UCSD-AML1 (cell line): ENCODE results near the gene SPTAN1.

Experiments
- DNase-seq: peaks from one replicate; lab custom pipeline; 2025; ENCODE audit not compliant: unreplicated experiment; lab: John Stamatoyannopoulos, UW

Gene SPTAN1

DNA sequence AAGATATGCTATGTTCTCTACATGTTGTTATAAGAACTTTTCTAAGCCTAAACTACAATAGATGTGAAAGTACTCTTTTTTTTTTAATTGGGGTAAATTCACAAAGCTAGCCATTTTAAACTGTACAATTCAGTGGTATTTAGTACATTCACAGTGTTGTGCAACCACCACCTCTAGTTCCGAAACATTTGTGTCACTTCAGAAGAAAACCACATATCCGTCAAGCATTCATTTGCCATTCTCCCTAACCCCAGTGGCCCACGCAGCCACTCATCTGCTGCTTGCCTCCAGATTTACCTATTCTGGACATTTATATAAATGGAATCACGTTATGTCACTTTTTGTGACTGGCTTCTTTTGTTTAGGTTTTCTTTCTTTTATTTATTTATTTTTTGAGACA is 43.1 kb downstream of the SPTAN1 start:
- no peak for DNase-seq

DNA sequence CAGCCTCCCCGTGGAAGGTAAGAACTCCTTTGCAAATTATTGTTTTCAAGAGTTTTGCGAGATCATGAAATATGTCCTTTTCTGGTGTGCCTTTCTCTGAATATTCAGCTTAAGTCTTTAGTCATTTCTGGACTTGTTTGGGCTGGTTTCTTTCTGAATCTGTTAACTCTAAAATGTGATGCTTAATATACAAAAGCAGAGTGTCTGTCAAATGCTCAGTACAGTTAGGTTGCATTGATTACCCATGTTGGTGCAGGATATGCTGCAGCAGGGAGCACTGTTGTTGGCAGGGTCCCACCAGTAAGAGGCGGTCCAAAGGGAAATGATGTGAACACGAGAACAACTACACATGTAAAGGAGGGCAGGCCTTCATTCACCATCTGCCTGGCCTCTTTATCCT is 47.7 kb downstream of the SPTAN1 start:
- no peak for DNase-seq

DNA sequence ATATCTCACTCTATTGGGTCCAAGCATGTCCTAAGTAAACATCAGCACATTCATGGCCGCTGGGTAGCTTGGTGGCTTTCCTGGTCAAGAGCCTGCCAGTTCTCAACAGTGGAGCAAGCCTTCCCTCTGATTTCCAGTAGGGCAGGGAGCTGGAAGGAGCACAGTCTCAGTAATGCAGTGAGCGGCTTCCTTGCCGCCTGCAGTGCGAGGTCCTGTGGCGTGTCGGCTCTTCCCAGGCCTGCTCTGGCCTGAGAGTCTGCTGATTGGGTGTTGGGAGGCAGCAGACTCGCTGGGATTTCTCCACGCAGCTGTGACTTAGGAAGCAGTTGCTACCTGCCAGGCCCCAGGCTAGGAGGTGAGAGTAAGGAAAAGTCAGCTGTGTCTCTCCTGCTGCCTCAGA is 51.3 kb downstream of the SPTAN1 start:
- DNase-seq = no peak

DNA sequence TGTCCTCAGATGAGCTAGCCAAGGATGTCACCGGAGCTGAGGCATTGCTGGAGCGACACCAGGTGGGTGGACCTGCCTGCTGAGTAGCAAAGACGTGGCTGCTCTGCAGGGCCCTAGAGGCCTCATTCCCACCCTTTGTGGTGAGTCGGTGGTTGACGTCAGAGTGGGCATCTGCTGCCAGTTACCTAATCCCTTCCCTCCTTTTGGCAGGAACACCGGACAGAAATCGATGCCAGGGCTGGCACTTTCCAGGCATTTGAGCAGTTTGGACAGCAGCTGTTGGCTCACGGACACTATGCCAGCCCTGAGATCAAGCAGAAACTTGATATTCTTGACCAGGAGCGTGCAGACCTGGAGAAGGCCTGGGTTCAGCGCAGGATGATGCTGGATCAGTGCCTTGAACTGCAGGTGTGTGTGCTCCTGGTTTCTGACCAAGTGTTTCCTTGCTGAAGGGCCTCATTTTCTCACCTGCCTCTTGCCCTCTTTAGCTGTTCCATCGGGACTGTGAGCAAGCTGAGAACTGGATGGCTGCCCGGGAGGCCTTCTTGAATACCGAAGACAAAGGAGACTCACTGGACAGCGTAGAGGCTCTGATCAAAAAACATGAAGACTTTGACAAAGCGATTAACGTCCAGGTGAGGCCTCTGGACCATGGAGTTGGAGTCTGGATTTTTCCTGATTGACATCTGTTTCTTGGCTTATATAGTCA is 55.4 kb downstream of the SPTAN1 start:
- DNase-seq = no peak

DNA sequence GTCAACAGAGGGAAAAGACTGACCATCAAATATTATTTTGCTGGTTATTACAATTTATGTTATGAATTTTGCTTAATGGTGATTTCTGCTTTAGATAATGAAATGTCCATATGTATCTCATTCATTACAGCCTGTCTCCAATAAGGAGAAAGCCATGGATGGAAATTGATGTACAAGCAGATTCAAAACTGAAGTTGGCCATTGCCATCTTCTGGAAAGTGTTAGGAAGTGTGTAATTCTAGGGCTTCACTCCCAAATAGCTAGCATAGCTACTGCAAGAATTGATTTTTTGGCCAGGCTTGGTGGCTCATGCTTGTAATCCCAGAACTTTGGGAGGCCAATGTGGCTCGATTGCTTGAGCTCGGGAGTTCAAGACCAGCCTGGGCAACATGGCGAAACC is 58.5 kb downstream of the SPTAN1 start:
- no peak for DNase-seq

DNA sequence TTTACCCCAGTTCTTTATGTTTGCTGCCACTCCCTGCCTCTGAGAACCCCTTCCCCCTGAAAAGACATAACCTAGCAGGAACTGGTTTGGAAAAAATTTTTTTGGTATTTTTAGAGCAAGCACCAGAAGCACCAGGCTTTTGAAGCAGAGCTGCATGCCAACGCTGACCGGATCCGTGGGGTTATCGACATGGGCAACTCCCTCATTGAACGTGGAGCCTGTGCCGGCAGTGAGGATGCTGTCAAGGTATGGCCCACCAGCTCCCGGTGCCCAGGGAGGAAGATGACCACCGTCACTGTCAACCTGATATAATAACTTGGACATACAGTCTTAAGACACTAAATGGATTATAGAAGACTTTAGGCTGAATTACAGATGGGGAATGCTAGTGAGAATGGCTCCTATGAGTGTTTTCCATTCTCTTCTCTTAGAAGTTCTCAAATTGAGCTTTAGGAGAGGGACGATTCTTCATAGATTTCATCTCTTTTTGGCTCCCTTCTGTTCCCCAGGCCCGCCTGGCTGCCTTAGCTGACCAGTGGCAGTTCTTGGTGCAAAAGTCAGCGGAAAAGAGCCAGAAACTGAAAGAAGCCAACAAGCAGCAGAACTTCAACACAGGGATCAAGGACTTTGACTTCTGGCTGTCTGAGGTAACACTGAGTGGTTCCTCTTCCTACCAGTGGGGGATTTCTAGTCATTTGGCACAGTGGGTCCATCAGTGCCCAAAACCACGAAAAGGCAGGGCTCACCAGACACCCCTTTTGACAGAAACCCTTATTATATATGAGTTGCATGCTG is 59.4 kb downstream of the SPTAN1 start:
- DNase-seq = no peak

DNA sequence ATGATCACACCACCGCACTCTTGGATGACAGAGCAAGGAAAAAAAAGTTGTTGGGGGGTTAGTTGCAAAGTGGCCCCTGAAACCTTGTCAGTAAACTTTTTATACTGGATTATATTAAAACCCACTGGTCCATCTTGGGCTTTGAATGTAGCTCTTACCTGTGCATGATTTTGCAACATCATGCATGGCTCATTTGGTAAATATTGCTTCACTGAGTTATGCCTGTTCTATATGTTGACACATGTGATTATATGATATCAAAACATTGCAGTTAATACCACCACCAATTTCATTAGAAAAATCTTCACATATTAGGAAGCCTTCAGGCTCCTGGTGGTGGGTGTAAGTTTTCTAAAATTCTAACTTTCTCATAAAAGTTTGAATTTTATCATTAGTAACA is 62.3 kb downstream of the SPTAN1 start:
- DNase-seq = no peak

DNA sequence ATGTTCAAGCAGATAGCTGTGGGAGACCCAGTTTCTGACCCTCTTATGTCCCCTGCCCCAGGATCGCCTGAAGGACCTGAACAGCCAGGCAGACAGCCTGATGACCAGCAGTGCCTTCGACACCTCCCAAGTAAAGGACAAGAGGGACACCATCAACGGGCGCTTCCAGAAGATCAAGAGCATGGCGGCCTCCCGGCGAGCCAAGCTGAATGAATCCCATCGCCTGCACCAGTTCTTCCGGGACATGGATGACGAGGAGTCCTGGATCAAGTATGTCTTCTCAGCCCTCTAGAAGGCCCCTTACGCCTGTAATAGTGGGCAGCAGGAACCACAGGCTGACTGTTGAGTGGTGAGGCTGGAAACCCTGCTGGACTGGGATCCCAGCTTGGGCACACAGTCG is 63.2 kb downstream of the SPTAN1 start:
- DNase-seq = no peak

DNA sequence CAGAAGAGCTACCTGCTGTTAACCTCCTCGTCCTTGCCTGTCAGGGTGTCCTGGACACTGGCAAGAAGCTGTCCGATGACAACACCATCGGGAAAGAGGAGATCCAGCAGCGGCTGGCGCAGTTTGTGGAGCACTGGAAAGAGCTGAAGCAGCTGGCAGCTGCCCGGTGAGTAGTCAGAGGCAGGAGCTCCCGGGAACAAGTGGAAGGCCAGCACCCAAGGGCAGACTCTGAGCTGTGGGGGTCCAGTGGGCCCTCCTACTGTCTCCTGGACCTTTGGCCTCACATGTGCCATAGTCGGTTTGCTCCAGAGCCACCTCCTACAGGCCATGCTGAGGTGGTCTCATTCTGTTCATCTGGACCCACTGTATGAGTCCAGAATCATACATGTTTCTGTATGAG is 65.6 kb downstream of the SPTAN1 start:
- DNase-seq = no peak

DNA sequence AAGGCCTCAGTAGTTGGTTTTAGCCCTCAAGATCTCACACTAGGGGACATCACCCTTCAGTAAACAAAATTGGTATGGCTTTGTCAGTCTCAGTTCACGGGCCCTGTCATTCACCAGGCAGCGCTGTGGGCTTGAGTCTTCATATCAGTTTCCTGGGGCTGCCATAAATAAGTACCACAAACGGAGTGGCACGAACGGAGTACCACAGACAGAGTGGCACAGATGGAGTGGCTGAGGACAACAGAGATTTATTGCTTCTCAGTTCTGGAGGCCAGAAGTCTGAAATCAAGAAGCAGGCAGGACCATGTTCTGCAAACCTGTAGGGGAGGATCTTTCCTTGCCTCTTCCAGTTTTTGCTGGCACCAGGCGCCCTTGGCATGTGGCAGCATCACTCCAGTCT is 66.7 kb downstream of the SPTAN1 start:
- no peak for DNase-seq

DNA sequence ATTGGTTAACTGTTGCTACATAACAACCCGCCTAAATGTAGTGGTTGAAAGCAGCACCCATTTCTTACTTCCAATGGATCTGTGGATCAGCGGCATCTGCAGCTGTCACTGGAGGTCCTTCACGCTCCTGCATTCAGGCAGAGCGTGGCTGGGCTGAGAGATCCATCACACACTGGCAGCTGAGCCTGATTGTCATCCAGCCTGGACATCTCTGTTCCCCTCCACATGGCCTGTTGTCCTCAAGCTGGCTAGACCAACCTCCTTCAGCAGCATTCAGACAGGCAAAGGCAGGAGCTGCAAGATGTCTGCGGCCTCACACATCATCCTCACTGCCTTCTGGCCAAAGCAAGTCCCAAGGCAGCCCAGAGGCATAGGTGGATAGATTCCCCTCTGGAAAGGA is 67.4 kb downstream of the SPTAN1 start:
- DNase-seq = no peak

DNA sequence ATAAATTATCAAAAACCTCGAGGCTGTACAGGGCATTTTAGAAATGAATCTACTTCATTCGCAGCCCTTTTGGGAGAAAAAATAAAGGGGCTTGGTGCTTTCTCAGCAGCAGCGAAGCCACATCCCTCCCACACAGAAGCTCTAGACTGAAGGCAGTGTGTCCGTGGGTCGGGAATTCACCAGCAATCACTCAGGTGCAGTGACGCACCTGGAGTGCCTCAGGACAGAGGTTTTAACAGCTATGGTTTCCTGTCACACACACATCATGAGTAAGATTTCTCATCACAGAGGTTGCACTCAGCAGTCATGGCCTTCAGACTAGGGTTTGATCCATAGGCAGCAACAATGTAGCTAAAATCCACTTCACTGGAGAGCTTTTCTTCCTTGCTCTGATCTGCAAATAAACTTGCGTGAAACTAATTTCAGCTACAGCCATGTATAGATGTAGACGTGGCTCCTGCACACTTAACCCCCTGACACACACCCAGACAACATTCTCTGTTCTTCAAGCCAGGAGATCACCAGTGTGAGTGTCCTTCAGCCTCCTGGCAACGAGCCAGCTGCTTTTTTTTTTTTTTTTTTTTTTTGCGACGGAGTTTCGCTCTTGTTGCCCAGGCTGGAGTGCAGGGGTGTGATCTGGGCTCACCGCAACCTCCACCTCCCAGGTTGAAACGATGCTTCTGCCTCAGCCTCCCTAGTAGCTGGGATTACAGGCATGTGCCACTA is 69.5 kb downstream of the SPTAN1 start:
- no peak for DNase-seq

DNA sequence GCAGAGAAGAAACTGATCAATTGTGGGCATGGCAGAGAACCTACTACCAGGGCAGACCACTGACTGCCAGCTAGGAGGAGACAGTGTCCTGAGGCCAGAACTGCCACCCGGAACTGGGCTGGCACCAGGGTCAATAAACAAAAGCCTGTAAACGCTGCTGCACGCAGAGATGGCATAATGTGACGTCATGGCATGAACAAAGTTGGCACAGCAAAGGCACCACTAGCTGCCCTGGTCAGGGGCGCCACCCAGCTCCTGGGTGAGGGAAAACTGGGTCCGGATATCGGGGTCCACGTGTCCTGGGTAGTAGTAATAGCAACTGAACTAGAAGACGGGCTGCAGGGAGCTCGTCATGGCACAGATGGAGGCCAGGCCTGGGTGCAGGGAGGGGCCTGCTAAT is 72.2 kb downstream of the SPTAN1 start:
- DNase-seq = no peak

DNA sequence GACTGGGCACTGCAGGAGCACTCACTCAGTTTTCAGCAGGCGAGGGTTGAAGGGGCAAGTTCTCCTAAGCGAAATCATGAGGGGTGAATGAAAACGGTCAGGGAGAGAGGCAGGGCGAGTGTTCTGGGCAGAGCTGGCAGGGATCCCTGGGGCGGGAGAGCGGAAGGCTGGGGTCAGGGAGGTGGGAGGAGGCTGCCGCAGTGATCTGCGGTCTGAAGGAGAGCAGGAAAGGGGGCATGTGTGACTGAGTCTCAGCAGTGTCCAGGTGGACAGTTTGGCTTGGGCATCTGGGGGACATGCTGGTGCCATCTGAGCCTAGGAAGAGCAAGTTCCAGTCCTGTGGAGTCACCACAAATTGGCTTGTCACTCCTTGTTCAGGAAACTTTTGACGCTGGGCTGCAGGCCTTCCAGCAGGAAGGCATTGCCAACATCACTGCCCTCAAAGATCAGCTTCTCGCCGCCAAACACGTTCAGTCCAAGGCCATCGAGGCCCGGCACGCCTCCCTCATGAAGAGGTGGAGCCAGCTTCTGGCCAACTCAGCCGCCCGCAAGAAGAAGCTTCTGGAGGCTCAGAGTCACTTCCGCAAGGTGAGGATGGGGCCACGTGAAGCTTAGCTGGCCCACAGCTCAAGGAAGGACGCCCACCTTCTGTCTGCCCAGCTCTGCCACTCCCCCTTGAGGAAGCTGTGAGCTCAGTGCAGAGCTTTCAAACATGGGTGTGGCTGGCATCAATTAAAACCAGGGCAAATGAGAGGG is 73.2 kb downstream of the SPTAN1 start:
- no peak for DNase-seq

DNA sequence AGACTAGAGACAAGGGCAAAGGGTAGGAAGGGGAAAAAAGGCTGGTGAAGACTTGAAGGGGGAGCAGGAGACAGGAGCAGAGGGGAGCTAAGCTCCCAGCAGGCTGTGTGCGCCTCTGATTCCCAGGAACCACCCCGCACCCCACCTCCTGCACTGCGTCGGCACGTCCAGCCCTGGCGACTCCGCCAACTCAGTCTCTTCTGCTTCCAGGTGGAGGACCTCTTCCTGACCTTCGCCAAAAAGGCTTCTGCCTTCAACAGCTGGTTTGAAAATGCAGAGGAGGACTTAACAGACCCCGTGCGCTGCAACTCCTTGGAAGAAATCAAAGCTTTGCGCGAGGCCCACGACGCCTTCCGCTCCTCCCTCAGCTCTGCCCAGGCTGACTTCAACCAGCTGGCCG is 73.8 kb downstream of the SPTAN1 start:
- no peak for DNase-seq

DNA sequence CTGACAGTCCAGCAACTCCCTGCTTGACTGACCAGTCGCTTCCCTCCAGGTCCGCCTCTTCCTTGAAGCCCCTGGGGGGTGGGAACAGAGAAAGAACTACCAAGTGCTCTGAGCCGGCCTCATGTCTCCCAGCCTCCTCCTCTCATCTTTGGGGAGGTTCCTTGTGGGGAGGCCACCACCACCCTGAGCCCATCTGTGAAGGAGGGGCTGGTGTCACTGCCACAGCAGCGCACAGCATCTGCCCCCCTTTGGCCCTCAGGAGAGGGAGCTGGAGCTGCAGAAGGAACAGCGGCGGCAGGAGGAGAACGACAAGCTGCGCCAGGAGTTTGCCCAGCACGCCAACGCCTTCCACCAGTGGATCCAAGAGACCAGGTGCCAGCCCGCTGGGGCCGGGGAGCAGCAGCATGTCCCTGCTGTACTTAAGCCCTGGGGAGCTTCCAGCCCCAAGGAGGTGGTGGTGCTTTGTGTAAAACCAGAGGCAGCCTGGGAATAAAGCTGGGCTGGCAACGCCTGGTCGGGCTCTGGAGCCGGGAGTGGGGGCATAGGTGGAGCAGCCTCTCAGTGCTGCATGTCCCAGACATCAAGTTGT is 74.8 kb downstream of the SPTAN1 start:
- no peak for DNase-seq

DNA sequence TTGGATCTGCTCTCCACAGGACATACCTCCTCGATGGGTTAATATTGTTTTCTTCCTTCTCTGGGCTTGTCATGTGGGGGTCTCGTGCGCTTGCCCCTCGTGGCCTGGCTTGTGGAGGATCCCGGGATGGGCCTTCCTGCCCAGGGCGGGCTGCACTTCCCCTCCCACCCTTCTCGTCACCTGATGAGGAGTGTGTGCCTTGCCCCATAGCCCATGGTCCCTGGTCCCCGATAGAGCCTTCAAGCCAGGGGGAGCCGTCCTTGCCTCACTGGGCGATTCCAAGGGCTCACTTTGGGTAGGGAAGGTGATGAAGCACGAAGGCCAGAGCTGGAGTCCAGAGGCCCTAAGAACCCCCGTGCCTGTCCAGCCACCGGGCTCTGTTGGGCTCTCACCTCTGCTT is 75.5 kb downstream of the SPTAN1 start:
- DNase-seq = no peak

DNA sequence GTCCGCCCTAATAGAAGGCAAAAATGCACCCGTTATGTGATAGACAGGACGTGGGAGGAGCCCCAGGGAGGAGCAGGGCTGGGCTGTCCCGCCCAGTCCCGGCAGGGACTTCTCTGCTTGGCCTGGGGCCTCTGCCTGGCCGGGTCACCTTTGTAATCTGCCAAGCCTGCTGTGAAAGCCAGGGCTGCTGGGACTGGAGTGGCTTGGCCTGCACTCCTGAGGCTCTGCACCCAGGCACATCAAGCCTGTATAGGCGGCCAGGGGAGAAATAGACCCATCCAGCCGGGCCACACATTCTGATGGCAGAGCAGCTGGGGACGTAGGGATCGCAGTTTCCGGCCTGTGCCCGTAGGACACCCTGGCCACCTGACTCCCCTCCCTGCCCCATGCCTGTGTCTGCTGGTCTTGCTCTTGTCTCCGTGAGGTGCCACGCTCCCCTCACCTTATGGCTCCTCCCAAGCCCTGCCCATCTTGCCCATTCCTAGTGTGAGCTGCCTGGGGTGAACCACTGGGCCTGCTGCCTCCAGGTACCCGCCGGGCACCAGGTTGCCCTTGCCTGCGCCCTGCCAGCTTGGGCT is 76.2 kb downstream of the SPTAN1 start:
- DNase-seq = no peak

DNA sequence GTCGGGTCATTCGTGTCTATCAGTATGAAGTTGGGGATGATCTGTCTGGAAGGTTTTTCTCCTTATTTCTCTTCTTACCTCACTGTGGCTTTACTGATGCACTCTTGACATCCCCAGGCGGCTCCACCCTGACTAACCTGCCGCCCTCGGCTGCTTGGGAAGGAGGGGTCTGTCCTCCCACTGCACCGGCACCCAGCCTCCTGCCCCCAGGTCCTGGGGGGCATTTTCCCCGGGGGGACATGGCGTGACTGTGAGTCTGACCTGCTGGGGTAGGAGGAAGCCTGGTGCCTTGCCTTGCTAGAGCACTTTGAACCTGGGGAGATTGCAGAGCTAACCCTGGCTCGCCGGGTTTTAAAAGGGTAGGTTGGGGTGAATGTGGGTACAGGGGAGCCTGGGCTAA is 76.7 kb downstream of the SPTAN1 start:
- DNase-seq = no peak

DNA sequence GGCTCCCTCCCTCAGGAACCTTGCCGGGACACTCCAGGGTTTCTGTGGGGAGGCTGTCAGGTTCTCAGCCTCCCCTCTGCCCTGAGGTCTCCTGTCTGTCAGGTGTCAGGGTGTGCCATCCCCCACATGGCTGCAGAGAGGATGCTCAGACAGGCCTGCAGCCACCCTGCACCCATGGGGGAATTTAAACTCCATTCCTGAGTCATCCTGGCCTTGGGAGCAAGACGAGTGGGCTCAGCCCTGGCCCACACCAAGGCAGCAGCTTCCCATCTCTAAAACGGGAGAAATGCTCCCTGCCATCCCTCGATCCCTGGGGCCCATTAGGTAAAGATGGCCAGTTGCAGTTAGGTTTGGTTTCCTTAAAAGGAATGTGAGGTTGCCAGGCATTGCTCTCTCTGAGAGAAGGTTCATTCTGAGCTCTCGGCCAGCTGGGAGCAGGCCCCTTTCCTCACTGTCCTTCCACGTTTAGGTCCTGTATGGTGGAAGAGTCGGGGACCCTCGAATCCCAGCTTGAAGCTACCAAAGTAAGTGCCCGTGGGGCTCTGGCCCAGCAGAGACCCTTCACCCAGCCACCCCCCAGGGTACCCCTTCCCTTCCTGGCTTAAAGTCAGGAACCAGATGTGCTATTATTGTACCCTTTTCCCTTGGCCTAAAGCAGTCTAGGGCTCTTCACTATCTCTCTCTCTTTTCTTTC is 77.6 kb downstream of the SPTAN1 start:
- no peak for DNase-seq
